ENCODE data around the gene SPATS2. TPM values are rescaled to one million over a fixed set of nuclear protein-coding genes. Genes with fewer than 3 reads are reported as not detected.

Gene SPATS2
- total RNA-seq, 3 donors from 2014 or later (not counting 1 experiment from before 2014, with no cell fraction given) = 14.6 to 18.4 (median 15.4) TPM

- TF ChIP-seq CTCF (IDR thresholded peaks at IDR 0.05) = peak; percentile 19
- peak overlapping the region in 1 of 2 donors; percentile 22 for H3K27ac Mint-ChIP-seq
- peaks cover 6 to 34% of the 10 kb centered on the region in 2 donors for H3K27me3 Mint-ChIP-seq (ENCODE audit: low read depth in 2 of 2)
- ATAC-seq = peak; percentile 45 to 70 (median 66)
- DNase-seq = peak in 1 of 2 donors; percentile 57
- H3K4me1 Mint-ChIP-seq = peaks cover 0 to 17% of the 10 kb centered on the region in 2 donors
- intact Hi-C loops (cut with micrococcal nuclease) = no loop called here
- Histone ChIP-seq H3K4me1 (ENCODE audit: control insufficient read depth, insufficient read depth, low read length) (peaks cover 13% of the 10 kb centered on the region), H3K4me3 (ENCODE audit: low read length) (peak overlapping the region; percentile 29), H3K27me3 (ENCODE audit: control insufficient read depth, insufficient read depth, low read length) (peaks cover 7% of the 10 kb centered on the region), H3K9me3 (ENCODE audit: control insufficient read depth, insufficient read depth, low read length) (no peaks in the 10 kb centered on the region), H3K27ac (ENCODE audit: low read length) (no peak overlapping the region), H3K36me3 (ENCODE audit: control insufficient read depth, insufficient read depth, low read length) (no peaks in the 10 kb centered on the region)
- H3K4me3 Mint-ChIP-seq = peak overlapping the region; percentile 79
- no peaks in the 10 kb centered on the region for H3K9me3 Mint-ChIP-seq
- H3K36me3 Mint-ChIP-seq = no peaks in the 10 kb centered on the region
- 18% methylated on average over 70 of the region's 70 CpGs for WGBS (ENCODE audit: insufficient coverage)
Observed at GRCh38 chr12:49548822-49549648, 181.8 kb downstream of the SPATS2 start.

- H3K9me3 Mint-ChIP-seq = no peaks in the 10 kb centered on the region
- peak overlapping the region; percentile 40 for H3K4me3 Mint-ChIP-seq
- no peak overlapping the region for H3K27ac Mint-ChIP-seq
- no peak overlapping the region for H3K27ac ChIP-seq (ENCODE audit: low read length)
- H3K27me3 ChIP-seq (ENCODE audit: control insufficient read depth, insufficient read depth, low read length) = peaks cover 7% of the 10 kb centered on the region
- no peaks in the 10 kb centered on the region for H3K36me3 Mint-ChIP-seq
- H3K9me3 ChIP-seq (ENCODE audit: control insufficient read depth, insufficient read depth, low read length) = no peaks in the 10 kb centered on the region
- intact Hi-C loops (cut with micrococcal nuclease) = no loop called here
- 92% methylated on average over 28 of the region's 28 CpGs for WGBS (ENCODE audit: insufficient coverage)
- no peak for DNase-seq
- peaks cover 0 to 12% of the 10 kb centered on the region in 2 donors for H3K4me1 Mint-ChIP-seq
- H3K4me3 ChIP-seq (ENCODE audit: low read length) = no peak overlapping the region
- no peak for TF ChIP-seq CTCF (IDR thresholded peaks at IDR 0.05)
- no peak for ATAC-seq
- H3K4me1 ChIP-seq (ENCODE audit: control insufficient read depth, insufficient read depth, low read length) = peaks cover 13% of the 10 kb centered on the region
- H3K36me3 ChIP-seq (ENCODE audit: control insufficient read depth, insufficient read depth, low read length) = no peaks in the 10 kb centered on the region
- H3K27me3 Mint-ChIP-seq (ENCODE audit: low read depth in 2 of 2) = peaks cover 6 to 29% of the 10 kb centered on the region in 2 donors
Observed at GRCh38 chr12:49549735-49550692, 182.8 kb downstream of the SPATS2 start.

GRCh38 chr12:49550693-49551252, 183.5 kb downstream of the SPATS2 start:
- Histone ChIP-seq H3K4me3 (ENCODE audit: low read length) (no peak overlapping the region), H3K4me1 (ENCODE audit: control insufficient read depth, insufficient read depth, low read length) (peaks cover 13% of the 10 kb centered on the region), H3K27ac (ENCODE audit: low read length) (no peak overlapping the region), H3K36me3 (ENCODE audit: control insufficient read depth, insufficient read depth, low read length) (no peaks in the 10 kb centered on the region), H3K9me3 (ENCODE audit: control insufficient read depth, insufficient read depth, low read length) (no peaks in the 10 kb centered on the region), H3K27me3 (ENCODE audit: control insufficient read depth, insufficient read depth, low read length) (peaks cover 7% of the 10 kb centered on the region)
- Mint-ChIP-seq H3K4me3 (no peak overlapping the region), H3K4me1 (peaks cover 0 to 11% of the 10 kb centered on the region in 2 donors), H3K27me3 (ENCODE audit: low read depth in 2 of 2) (peaks cover 5 to 24% of the 10 kb centered on the region in 2 donors), H3K27ac (no peak overlapping the region), H3K9me3 (no peaks in the 10 kb centered on the region), H3K36me3 (no peaks in the 10 kb centered on the region)
- DNase-seq (no peak), ATAC-seq (no peak)
- 88% methylated on average over 6 of the region's 6 CpGs for whole genome bisulfite sequencing (ENCODE audit: insufficient coverage)
- no peak for TF ChIP-seq CTCF (IDR thresholded peaks at IDR 0.05)
- intact Hi-C loops (cut with micrococcal nuclease) = no loop called here

All from natural killer cell (primary cell).